Vagina (tissue), 2 donors: ENCODE measurements around the gene EFEMP1. TPM values are rescaled to one million over a fixed set of nuclear protein-coding genes. Genes with fewer than 3 reads are reported as not detected.

Source experiments
- DNase-seq, 2 donors: peaks; one replicate each; pipeline ENCODE4 v3.0.0-alpha.2; 2017; ENCODE audit errors: extremely low spot score in 2 of 2
- H3K27ac ChIP-seq: fragments of 200-600 bp; sonication (generic); one replicate; pipeline ENCODE4 v1.5.1; 2019
- H3K27me3 ChIP-seq: fragments of 200-600 bp; sonication (generic); one replicate; pipeline ENCODE4 v1.5.1; 2019
- H3K36me3 ChIP-seq, 2 donors: fragments of 200-600 bp; sonication (generic); one replicate each; pipeline ENCODE4 v1.5.1; 2017 to 2019
- H3K4me1 ChIP-seq: fragments of 200-600 bp; sonication (generic); one replicate; pipeline ENCODE4 v1.5.1; 2019
- H3K4me3 ChIP-seq, 2 donors: fragments of 200-600 bp; sonication (generic); 1 replicate in 1 of 2; 2 replicates in 1 of 2; pipeline ENCODE4 v1.5.1; 2016 to 2019
- H3K9me3 ChIP-seq: fragments of 200-600 bp; sonication (generic); one replicate; pipeline ENCODE4 v1.5.1; 2019
- CTCF ChIP-seq, 3 experiments: fragments of 450-650 bp in 2 of 3; fragments of 200-600 bp in 1 of 3; sonication (generic) in 1 of 3; IDR thresholded peaks; one replicate each; pipeline ENCODE4 v1.5.1; 2017 to 2019; ENCODE audit warnings: antibody characterized with exemption in 3 of 3, mild to moderate bottlenecking in 2 of 3, moderate library complexity in 2 of 3
- POLR2A ChIP-seq, 2 donors: fragments of 450-650 bp; IDR thresholded peaks; one replicate each; pipeline ENCODE4 v1.6.1; 2017; ENCODE audit warnings: antibody characterized with exemption in 2 of 2, mild to moderate bottlenecking in 2 of 2, moderate library complexity in 2 of 2
- POLR2AphosphoS5 ChIP-seq, 2 donors: sonication (generic); formaldehyde crosslinking; IDR thresholded peaks; one replicate each; pipeline ENCODE4 v1.9.0; 2017; ENCODE audit warnings: antibody characterized with exemption in 2 of 2, mild to moderate bottlenecking in 2 of 2, low read depth in 1 of 2; ENCODE audit not compliant: insufficient read depth in 1 of 2
- intact Hi-C: fragments of 100-400 bp; cut with DNase I; formaldehyde crosslinking; loops from one replicate; pipeline ENCODE4 v1.15.1; 2023
- total RNA-seq: library from RNA; depleted of rRNA; stranded (reverse); fragments of >200 nt; gene quantifications from one replicate; pipeline ENCODE4 v1.2.3, GENCODE V29; 2016

EFEMP1 gene
- total RNA-seq, 1 donor from 2014 or later = 235 TPM

- no peak for DNase-seq
- Histone ChIP-seq H3K4me1 (peaks cover 52% of the 10 kb centered on the region), H3K9me3 (no peaks in the 10 kb centered on the region), H3K4me3 (no peak overlapping the region), H3K27ac (no peak overlapping the region), H3K36me3 (no peaks in the 10 kb centered on the region), H3K27me3 (no peaks in the 10 kb centered on the region)
- intact Hi-C loops = no loop called here
- TF ChIP-seq POLR2AphosphoS5 (IDR thresholded peaks at IDR 0.05; ENCODE audit: insufficient read depth in 1 of 2, low read depth in 1 of 2) (no peak), CTCF (IDR thresholded peaks at IDR 0.05) (no peak), POLR2A (IDR thresholded peaks at IDR 0.05) (no peak)
Observed at GRCh38 chr2:55917713-55918390, 5.7 kb downstream of the EFEMP1 start.

- Histone ChIP-seq H3K4me1 (peaks cover 49% of the 10 kb centered on the region), H3K4me3 (no peak overlapping the region), H3K27ac (no peak overlapping the region), H3K36me3 (no peaks in the 10 kb centered on the region), H3K27me3 (no peaks in the 10 kb centered on the region), H3K9me3 (no peaks in the 10 kb centered on the region)
- DNase-seq = no peak
- TF ChIP-seq CTCF (IDR thresholded peaks at IDR 0.05) (no peak), POLR2A (IDR thresholded peaks at IDR 0.05) (no peak), POLR2AphosphoS5 (IDR thresholded peaks at IDR 0.05; ENCODE audit: insufficient read depth in 1 of 2, low read depth in 1 of 2) (no peak)
- intact Hi-C loops = no loop called here
Observed at GRCh38 chr2:55917117-55917516, 6.5 kb downstream of the EFEMP1 start.

GRCh38 chr2:55916473-55917049 is 7.0 kb downstream of the EFEMP1 start:
- Histone ChIP-seq H3K4me1 (peaks cover 47% of the 10 kb centered on the region), H3K9me3 (no peaks in the 10 kb centered on the region), H3K36me3 (no peaks in the 10 kb centered on the region), H3K4me3 (no peak overlapping the region), H3K27me3 (no peaks in the 10 kb centered on the region), H3K27ac (no peak overlapping the region)
- TF ChIP-seq CTCF (IDR thresholded peaks at IDR 0.05) (no peak), POLR2AphosphoS5 (IDR thresholded peaks at IDR 0.05; ENCODE audit: insufficient read depth in 1 of 2, low read depth in 1 of 2) (no peak), POLR2A (IDR thresholded peaks at IDR 0.05) (no peak)
- no peak for DNase-seq
- intact Hi-C loops = no loop called here

GRCh38 chr2:55914786-55915185 is 8.8 kb downstream of the EFEMP1 start:
- no peaks in the 10 kb centered on the region for H3K9me3 ChIP-seq
- peaks cover 42% of the 10 kb centered on the region for H3K4me1 ChIP-seq
- no peaks in the 10 kb centered on the region for H3K27me3 ChIP-seq
- H3K27ac ChIP-seq = peak overlapping the region; percentile 6
- DNase-seq = no peak
- intact Hi-C loops = no loop called here
- no peak overlapping the region for H3K4me3 ChIP-seq
- no peaks in the 10 kb centered on the region for H3K36me3 ChIP-seq
- no peak for TF ChIP-seq POLR2AphosphoS5 (IDR thresholded peaks at IDR 0.05; ENCODE audit: insufficient read depth in 1 of 2, low read depth in 1 of 2)
- no peak for TF ChIP-seq POLR2A (IDR thresholded peaks at IDR 0.05)
- TF ChIP-seq CTCF (IDR thresholded peaks at IDR 0.05) = no peak

GRCh38 chr2:55912926-55913325 is 10.7 kb downstream of the EFEMP1 start:
- intact Hi-C loops = no loop called here
- DNase-seq = no peak
- TF ChIP-seq CTCF (IDR thresholded peaks at IDR 0.05) (no peak), POLR2AphosphoS5 (IDR thresholded peaks at IDR 0.05; ENCODE audit: insufficient read depth in 1 of 2, low read depth in 1 of 2) (no peak), POLR2A (IDR thresholded peaks at IDR 0.05) (no peak)
- Histone ChIP-seq H3K27ac (no peak overlapping the region), H3K36me3 (no peaks in the 10 kb centered on the region), H3K9me3 (no peaks in the 10 kb centered on the region), H3K27me3 (no peaks in the 10 kb centered on the region), H3K4me3 (no peak overlapping the region), H3K4me1 (peaks cover 32% of the 10 kb centered on the region)
